ENCODE results near the gene TMEM214.

Gene TMEM214

DNA sequence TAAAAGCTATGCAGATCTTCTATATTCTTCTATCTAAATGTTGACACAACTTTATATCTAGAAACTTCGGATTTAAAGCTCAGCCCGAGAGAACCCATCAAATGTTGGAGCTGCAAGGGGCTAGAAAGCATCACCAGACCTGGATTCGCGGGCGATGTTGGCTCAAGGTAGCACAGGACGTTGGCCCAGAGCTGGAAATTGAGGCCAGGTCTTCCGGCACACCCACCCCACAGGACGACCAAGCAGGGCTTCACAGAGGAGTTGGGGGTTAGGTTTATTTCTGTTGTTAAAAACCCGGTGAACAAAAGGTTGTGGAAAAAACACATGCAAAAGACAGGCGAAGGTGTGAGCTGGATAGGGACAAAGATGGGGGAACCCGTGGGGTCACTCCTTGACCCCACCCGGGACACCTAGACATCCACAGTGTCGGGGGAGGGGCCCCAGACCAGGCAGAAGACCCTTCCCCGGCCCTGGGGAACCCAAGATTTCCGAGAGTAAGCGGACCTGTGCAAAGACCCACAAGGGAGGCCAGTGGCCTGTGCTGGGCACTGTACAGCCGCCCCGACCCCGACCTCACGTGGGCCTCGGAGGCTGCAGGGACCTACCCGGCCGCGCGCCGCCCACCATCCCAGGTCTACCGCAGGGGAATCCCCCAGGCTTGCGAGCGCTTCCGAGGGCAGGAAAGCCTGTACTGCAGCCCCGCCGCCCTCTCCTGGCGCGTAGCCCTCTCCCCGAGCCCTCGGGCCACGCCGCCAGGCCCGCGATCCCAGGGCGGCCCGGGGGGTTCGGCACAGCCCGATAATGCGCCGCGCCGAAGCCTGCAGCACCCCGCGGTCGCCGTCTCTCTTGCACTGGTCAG, 16.9 kb downstream of the TMEM214 start:
- peak; percentile 85 for DNase-seq (ENCODE audit: extremely low spot score)
- POLR2A ChIA-PET = interaction anchor here (0.7 to 3.5 kb wide), 6 partner anchors 9 to 39 kb away, joined by 3 to 30 read pairs (median 9); no protein-coding TSS in a partner anchor
- CTCF ChIA-PET = interaction anchor here (0.9 to 8.7 kb wide), 12 partner anchors 8 to 230 kb away, joined by 3 to 66 read pairs (median 5); partner anchors contain the start of genes OST4 and TMEM214

DNA sequence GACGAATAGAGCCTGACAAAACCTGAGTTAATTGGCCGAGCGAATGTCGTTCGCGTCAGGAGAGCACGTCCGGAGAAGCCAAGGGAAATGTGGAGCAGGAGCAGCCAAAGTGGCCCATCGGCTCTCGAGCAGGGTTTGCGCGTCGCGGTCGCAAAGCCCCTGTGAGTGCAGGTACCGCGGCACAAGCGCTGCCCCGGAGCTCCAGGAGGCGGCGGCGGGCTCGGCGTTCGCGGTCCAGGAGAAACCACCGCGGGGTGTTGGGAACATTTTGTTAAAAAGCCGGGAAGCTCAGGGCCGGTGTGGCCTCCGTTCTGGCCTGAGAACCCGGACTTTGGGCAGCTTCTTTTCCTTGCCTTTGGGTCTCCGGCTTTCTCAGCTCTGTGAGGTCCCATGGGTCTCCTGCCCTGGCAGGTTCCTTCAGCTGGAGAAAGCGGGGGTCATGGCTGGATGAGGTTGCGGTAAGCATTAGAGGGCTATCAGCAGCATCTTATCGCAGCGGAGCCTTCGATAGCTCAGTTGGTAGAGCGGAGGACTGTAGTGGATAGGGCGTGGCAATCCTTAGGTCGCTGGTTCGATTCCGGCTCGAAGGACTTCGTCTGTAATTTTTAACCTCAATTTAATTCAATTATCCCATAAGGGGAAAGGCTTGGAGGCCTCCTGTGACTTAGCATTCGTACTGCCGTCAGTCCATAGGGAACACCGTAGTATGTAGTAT, 17.7 kb downstream of the TMEM214 start:
- TF ChIP-seq CTCF (IDR thresholded peaks at IDR 0.05; ENCODE audit: control extremely low read depth, extremely low read depth, low read depth, missing control alignments) = peak; percentile 7
- ChIA-PET POLR2A (interaction anchor here (0.7 to 3.5 kb wide), 14 partner anchors 9 to 1172 kb away, joined by 3 to 30 read pairs (median 4); partner anchors contain the start of genes ASXL2, MPV17 and PPM1G), CTCF (interaction anchor here (0.9 to 8.7 kb wide), 12 partner anchors 9 to 230 kb away, joined by 3 to 66 read pairs (median 6); partner anchors contain the start of genes OST4 and TMEM214)
- peak; percentile 85 for DNase-seq (ENCODE audit: extremely low spot score)

More for the DNA sequence above, 16.9 kb downstream of the TMEM214 start:
- no peak for TF ChIP-seq CTCF (IDR thresholded peaks at IDR 0.05; ENCODE audit: control extremely low read depth, extremely low read depth, low read depth, missing control alignments)

DNA sequence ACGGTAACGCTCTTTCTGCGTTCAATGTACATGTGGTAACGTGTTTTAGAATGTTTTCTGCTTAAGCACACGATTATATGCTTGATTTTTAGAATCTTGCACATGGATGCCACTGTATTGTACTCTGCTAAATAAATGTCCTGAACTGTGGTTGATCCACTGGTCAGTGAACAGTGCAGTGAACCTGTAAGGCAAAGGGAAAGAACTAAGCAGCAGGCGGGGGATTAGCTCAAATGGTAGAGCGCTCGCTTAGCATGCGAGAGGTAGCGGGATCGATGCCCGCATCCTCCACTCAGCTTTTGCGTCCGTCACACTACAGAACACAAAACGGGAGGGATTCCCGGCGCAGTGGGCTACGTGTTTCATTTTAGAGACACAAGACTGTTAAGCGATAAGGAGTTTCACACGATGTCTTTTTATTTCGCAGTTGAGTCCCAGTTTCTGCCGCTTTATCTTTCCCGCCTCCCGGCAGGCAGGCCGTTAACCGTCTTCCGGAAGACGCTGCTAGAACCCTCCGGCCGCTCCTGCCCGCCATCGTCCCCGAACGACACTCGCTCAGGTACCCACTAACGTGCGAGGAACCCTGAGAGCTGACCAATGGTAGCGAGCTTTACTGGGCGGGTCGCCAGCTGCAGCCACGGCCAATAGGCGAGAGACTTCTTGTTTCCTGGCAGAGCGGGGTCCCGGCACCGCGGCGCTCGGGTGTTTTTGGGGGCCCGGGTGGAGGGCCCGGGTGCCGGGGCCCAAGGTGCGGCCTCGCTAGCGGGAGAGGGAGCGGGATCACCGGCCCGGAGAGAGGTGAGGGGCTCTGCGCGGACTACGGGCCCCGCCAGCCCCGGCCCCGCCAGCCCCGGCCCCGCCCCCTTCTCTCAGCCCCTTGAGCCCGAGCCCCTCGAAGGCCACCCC, 18.5 kb downstream of the TMEM214 start, which contains the start of gene AGBL5:
AGBL5 (plus strand) TSS at position 673 of the 906 bp plus-strand sequence. CDS start 1,291 bp downstream, outside the sequence.
- DNase-seq (ENCODE audit: extremely low spot score) = peak; percentile 100
- CTCF ChIA-PET = interaction anchor here (0.6 to 8.7 kb wide), 14 partner anchors 10 to 231 kb away, joined by 3 to 66 read pairs (median 6); partner anchors contain the start of genes OST4, TMEM214 and TRIM54
- POLR2A ChIA-PET = interaction anchor here (1.0 to 3.5 kb wide), 14 partner anchors 8 to 1173 kb away, joined by 3 to 30 read pairs (median 4); partner anchors contain the start of genes ASXL2, MPV17, OST4 and PPM1G
- no peak for TF ChIP-seq CTCF (IDR thresholded peaks at IDR 0.05; ENCODE audit: control extremely low read depth, extremely low read depth, low read depth, missing control alignments)

GRCh38 chr2:27051902-27052645, 19.3 kb downstream of the TMEM214 start:
- TF ChIP-seq CTCF (IDR thresholded peaks at IDR 0.05; ENCODE audit: control extremely low read depth, extremely low read depth, low read depth, missing control alignments) = no peak
- DNase-seq (ENCODE audit: extremely low spot score) = peak; percentile 39
- ChIA-PET CTCF (interaction anchor here (0.6 to 8.7 kb wide), 13 partner anchors 10 to 231 kb away, joined by 3 to 66 read pairs (median 7); partner anchors contain the start of genes KHK, OST4, TMEM214 and TRIM54), POLR2A (interaction anchor here (1.0 to 3.5 kb wide), 9 partner anchors 11 to 358 kb away, joined by 3 to 30 read pairs (median 4); partner anchors contain the start of genes MPV17, OST4 and PPM1G)

DNA sequence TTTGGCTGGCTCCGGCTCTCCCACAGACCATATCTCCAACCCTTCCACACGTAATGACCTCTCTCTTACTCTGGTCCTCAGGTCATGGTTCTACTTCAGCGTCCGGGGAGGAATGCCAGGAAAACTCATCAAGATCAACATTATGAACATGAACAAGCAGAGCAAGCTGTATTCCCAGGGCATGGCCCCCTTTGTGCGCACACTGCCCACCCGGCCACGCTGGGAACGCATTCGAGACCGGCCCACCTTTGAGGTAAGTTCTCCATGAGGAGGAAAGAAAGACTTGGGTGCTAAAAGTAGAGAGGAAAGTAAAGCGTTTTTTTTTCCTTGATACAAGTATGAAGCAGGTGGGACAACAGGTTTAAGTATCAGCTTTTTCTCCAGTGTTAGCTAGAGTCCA, 20.6 kb downstream of the TMEM214 start:
- DNase-seq (ENCODE audit: extremely low spot score) = no peak
- no peak for TF ChIP-seq CTCF (IDR thresholded peaks at IDR 0.05; ENCODE audit: control extremely low read depth, extremely low read depth, low read depth, missing control alignments)
- POLR2A ChIA-PET = no interaction called here
- CTCF ChIA-PET = interaction anchor here (1.0 to 8.7 kb wide), 9 partner anchors 10 to 207 kb away, joined by 3 to 66 read pairs (median 4); partner anchors contain the start of genes KHK, OST4 and TMEM214
